ENCODE measurements around the gene ENTPD7. TPM values are rescaled to one million over a fixed set of nuclear protein-coding genes. Genes with fewer than 3 reads are reported as not detected.
A peak's percentile ranks its signal among the peaks of the same experiment; 100 is the strongest.

Gene ENTPD7
- total RNA-seq (2014; rRNA removed; shearing (Covaris generic); ENCODE audit: low replicate concordance): 4.9 TPM in 2 replicates

- Histone ChIP-seq H3K4me3 (ENCODE audit: low read length) (peak within 1 kb of the TSS; percentile 87), H3K27ac (ENCODE audit: low read length) (no peak within 1 kb of the TSS), H4K20me1 (ENCODE audit: insufficient read depth, low read depth, low read length) (no peaks in the 10 kb centered on the region), H3K9ac (ENCODE audit: low read length) (peak within 1 kb of the TSS; percentile 93), H3K79me2 (ENCODE audit: low read length) (peaks cover 16% of the 10 kb centered on the region; the same call in 1 of the 2 replicates), H3K27me3 (ENCODE audit: low read length) (no peaks in the 10 kb centered on the region), H3K36me3 (ENCODE audit: insufficient read depth, low read length) (no peaks in the 10 kb centered on the region; the same call in 1 of the 2 replicates), H3K4me2 (ENCODE audit: low read depth, low read length, poor library complexity, severe bottlenecking) (peak within 1 kb of the TSS; percentile 89), H3K9me2 (replicated peaks; ENCODE audit: insufficient read depth, low read length) (no peaks in the 10 kb centered on the region), H2AFZ (ENCODE audit: low read length) (peak within 1 kb of the TSS; percentile 94), H3K9me3 (ENCODE audit: low read length) (no peaks in the 10 kb centered on the region), H3K4me1 (ENCODE audit: low read length) (peaks cover 19% of the 10 kb centered on the region)
- DNase-seq: peak; percentile 98
Measured at GRCh38 chr10:99659031-99659867, at the start of gene ENTPD7. Gene ENTPD7 (plus strand): TSS chr10:99659509. CDS start chr10:99659957, 448 bp downstream.

- Histone ChIP-seq H2AFZ (ENCODE audit: low read length) (no peak overlapping the region), H3K9me2 (replicated peaks; ENCODE audit: insufficient read depth, low read length) (no peaks in the 10 kb centered on the region), H3K27me3 (ENCODE audit: low read length) (no peaks in the 10 kb centered on the region), H3K27ac (ENCODE audit: low read length) (no peak overlapping the region), H3K79me2 (ENCODE audit: low read length) (no peaks in the 10 kb centered on the region), H3K4me3 (ENCODE audit: low read length) (no peak overlapping the region), H3K4me1 (ENCODE audit: low read length) (no peaks in the 10 kb centered on the region), H3K9me3 (ENCODE audit: low read length) (no peaks in the 10 kb centered on the region), H3K36me3 (ENCODE audit: insufficient read depth, low read length) (peaks cover 15% of the 10 kb centered on the region; the same call in 1 of the 2 replicates), H3K9ac (ENCODE audit: low read length) (no peak overlapping the region), H3K4me2 (ENCODE audit: low read depth, low read length, poor library complexity, severe bottlenecking) (no peak overlapping the region), H4K20me1 (ENCODE audit: insufficient read depth, low read depth, low read length) (no peaks in the 10 kb centered on the region)
- no peak for DNase-seq
Measured at GRCh38 chr10:99610221-99610620, 49.1 kb upstream of the ENTPD7 start.

GRCh38 chr10:99611326-99611725, 48.0 kb upstream of the ENTPD7 start:
- H4K20me1 ChIP-seq (ENCODE audit: insufficient read depth, low read depth, low read length): no peaks in the 10 kb centered on the region
- no peak for DNase-seq
- H3K4me2 ChIP-seq (ENCODE audit: low read depth, low read length, poor library complexity, severe bottlenecking): no peak overlapping the region
- H3K4me1 ChIP-seq (ENCODE audit: low read length): no peaks in the 10 kb centered on the region
- no peaks in the 10 kb centered on the region for H3K9me3 ChIP-seq (ENCODE audit: low read length)
- H3K79me2 ChIP-seq (ENCODE audit: low read length): peaks cover 11% of the 10 kb centered on the region
- peaks cover 15% of the 10 kb centered on the region; the same call in 1 of the 2 replicates for H3K36me3 ChIP-seq (ENCODE audit: insufficient read depth, low read length)
- no peaks in the 10 kb centered on the region for H3K27me3 ChIP-seq (ENCODE audit: low read length)
- no peak overlapping the region for H3K4me3 ChIP-seq (ENCODE audit: low read length)
- no peak overlapping the region for H3K9ac ChIP-seq (ENCODE audit: low read length)
- no peak overlapping the region for H3K27ac ChIP-seq (ENCODE audit: low read length)
- no peak overlapping the region for H2AFZ ChIP-seq (ENCODE audit: low read length)
- no peaks in the 10 kb centered on the region for H3K9me2 ChIP-seq (replicated peaks; ENCODE audit: insufficient read depth, low read length)

GRCh38 chr10:99612167-99612831, 47.0 kb upstream of the ENTPD7 start:
- Histone ChIP-seq H3K4me3 (ENCODE audit: low read length) (no peak overlapping the region), H3K9ac (ENCODE audit: low read length) (no peak overlapping the region), H3K9me3 (ENCODE audit: low read length) (no peaks in the 10 kb centered on the region), H3K36me3 (ENCODE audit: insufficient read depth, low read length) (peaks cover 15% of the 10 kb centered on the region; the same call in 1 of the 2 replicates), H3K9me2 (replicated peaks; ENCODE audit: insufficient read depth, low read length) (no peaks in the 10 kb centered on the region), H3K4me2 (ENCODE audit: low read depth, low read length, poor library complexity, severe bottlenecking) (no peak overlapping the region), H3K27ac (ENCODE audit: low read length) (no peak overlapping the region), H3K79me2 (ENCODE audit: low read length) (peaks cover 21% of the 10 kb centered on the region), H3K27me3 (ENCODE audit: low read length) (no peaks in the 10 kb centered on the region), H2AFZ (ENCODE audit: low read length) (no peak overlapping the region), H3K4me1 (ENCODE audit: low read length) (peaks cover 10% of the 10 kb centered on the region), H4K20me1 (ENCODE audit: insufficient read depth, low read depth, low read length) (no peaks in the 10 kb centered on the region)
- DNase-seq: peak; percentile 81

- no peaks in the 10 kb centered on the region for H3K27me3 ChIP-seq (ENCODE audit: low read length)
- peaks cover 12% of the 10 kb centered on the region; the same call in 1 of the 2 replicates for H3K36me3 ChIP-seq (ENCODE audit: insufficient read depth, low read length)
- H3K4me3 ChIP-seq (ENCODE audit: low read length): no peak overlapping the region
- peaks cover 48% of the 10 kb centered on the region for H3K79me2 ChIP-seq (ENCODE audit: low read length)
- peaks cover 28% of the 10 kb centered on the region for H3K4me1 ChIP-seq (ENCODE audit: low read length)
- no peak overlapping the region for H3K27ac ChIP-seq (ENCODE audit: low read length)
- no peak overlapping the region for H3K9ac ChIP-seq (ENCODE audit: low read length)
- peak; percentile 36 for DNase-seq
- H4K20me1 ChIP-seq (ENCODE audit: insufficient read depth, low read depth, low read length): no peaks in the 10 kb centered on the region
- H3K9me2 ChIP-seq (replicated peaks; ENCODE audit: insufficient read depth, low read length): no peaks in the 10 kb centered on the region
- H2AFZ ChIP-seq (ENCODE audit: low read length): no peak overlapping the region
- H3K4me2 ChIP-seq (ENCODE audit: low read depth, low read length, poor library complexity, severe bottlenecking): no peak overlapping the region
- H3K9me3 ChIP-seq (ENCODE audit: low read length): no peaks in the 10 kb centered on the region
Measured at GRCh38 chr10:99615426-99615825, 43.9 kb upstream of the ENTPD7 start.

- H3K27ac ChIP-seq (ENCODE audit: low read length): 0 out of 2 replicates have a peak overlapping the region, but pooled peaks have one; percentile 14
- peaks cover 36% of the 10 kb centered on the region for H3K4me1 ChIP-seq (ENCODE audit: low read length)
- peaks cover 48% of the 10 kb centered on the region for H3K79me2 ChIP-seq (ENCODE audit: low read length)
- DNase-seq: peak; percentile 46
- no peaks in the 10 kb centered on the region; the same call in 1 of the 2 replicates for H3K36me3 ChIP-seq (ENCODE audit: insufficient read depth, low read length)
- no peaks in the 10 kb centered on the region for H3K9me2 ChIP-seq (replicated peaks; ENCODE audit: insufficient read depth, low read length)
- H3K9me3 ChIP-seq (ENCODE audit: low read length): no peaks in the 10 kb centered on the region
- no peak overlapping the region for H2AFZ ChIP-seq (ENCODE audit: low read length)
- H3K27me3 ChIP-seq (ENCODE audit: low read length): no peaks in the 10 kb centered on the region
- peak overlapping the region; percentile 86 for H3K4me2 ChIP-seq (ENCODE audit: low read depth, low read length, poor library complexity, severe bottlenecking)
- H4K20me1 ChIP-seq (ENCODE audit: insufficient read depth, low read depth, low read length): no peaks in the 10 kb centered on the region
- H3K4me3 ChIP-seq (ENCODE audit: low read length): peak overlapping the region; percentile 77
- peak overlapping the region; percentile 79 for H3K9ac ChIP-seq (ENCODE audit: low read length)
Measured at GRCh38 chr10:99617696-99618095, 41.6 kb upstream of the ENTPD7 start.

GRCh38 chr10:99619090-99619800, 40.1 kb upstream of the ENTPD7 start:
- H4K20me1 ChIP-seq (ENCODE audit: insufficient read depth, low read depth, low read length): no peaks in the 10 kb centered on the region
- peak overlapping the region; percentile 10; the same call in 1 of the 2 replicates for H3K27ac ChIP-seq (ENCODE audit: low read length)
- peak overlapping the region; percentile 86 for H3K4me2 ChIP-seq (ENCODE audit: low read depth, low read length, poor library complexity, severe bottlenecking)
- H3K4me3 ChIP-seq (ENCODE audit: low read length): peak overlapping the region; percentile 77
- H3K9me3 ChIP-seq (ENCODE audit: low read length): no peaks in the 10 kb centered on the region
- H3K27me3 ChIP-seq (ENCODE audit: low read length): no peaks in the 10 kb centered on the region
- no peaks in the 10 kb centered on the region for H3K9me2 ChIP-seq (replicated peaks; ENCODE audit: insufficient read depth, low read length)
- peaks cover 48% of the 10 kb centered on the region for H3K79me2 ChIP-seq (ENCODE audit: low read length)
- peak overlapping the region; percentile 79 for H3K9ac ChIP-seq (ENCODE audit: low read length)
- peak; percentile 56 for DNase-seq
- H2AFZ ChIP-seq (ENCODE audit: low read length): no peak overlapping the region
- H3K36me3 ChIP-seq (ENCODE audit: insufficient read depth, low read length): no peaks in the 10 kb centered on the region; the same call in 1 of the 2 replicates
- peaks cover 36% of the 10 kb centered on the region for H3K4me1 ChIP-seq (ENCODE audit: low read length)
